Mesendoderm (in vitro differentiated cells): ENCODE results near the gene DIP2B.

Source experiments
- DNase-seq: peaks from one replicate; pipeline ENCODE4 v3.0.0; 2013
- H2AK5ac ChIP-seq: 2 replicates; pipeline ENCODE4 v1.6.1; 2013; ENCODE audit warnings: low read length, inconsistent platforms
- H2BK120ac ChIP-seq: 2 replicates; pipeline ENCODE4 v1.6.1; 2013; ENCODE audit warnings: low read depth, mild to moderate bottlenecking, low read length, moderate library complexity, mixed read lengths
- H2BK15ac ChIP-seq: replicated peaks from 2 replicates; pipeline ENCODE4 v1.6.1; 2013; ENCODE audit warnings: low read depth, mild to moderate bottlenecking, moderate library complexity
- H2BK5ac ChIP-seq: 2 replicates; pipeline ENCODE4 v1.6.1; 2013; ENCODE audit warnings: low read length, inconsistent platforms
- H3K18ac ChIP-seq: 2 replicates; pipeline ENCODE4 v1.6.1; 2013; ENCODE audit warnings: mild to moderate bottlenecking, low read length, mixed read lengths
- H3K23ac ChIP-seq: one replicate; pipeline ENCODE4 v1.6.1; 2013; ENCODE audit warnings: low read length
- H3K27ac ChIP-seq: 2 replicates; pipeline ENCODE4 v1.5.1; 2013; ENCODE audit warnings: low read depth, mild to moderate bottlenecking, inconsistent platforms, low read length, moderate library complexity
- H3K27me3 ChIP-seq: 2 replicates; pipeline ENCODE4 v1.6.1; 2013; ENCODE audit warnings: low read length, control low read depth, mild to moderate bottlenecking, inconsistent platforms; ENCODE audit not compliant: insufficient read depth, poor library complexity
- H3K36me3 ChIP-seq: 2 replicates; pipeline ENCODE4 v1.6.1; 2013; ENCODE audit warnings: low read length, inconsistent platforms; ENCODE audit not compliant: control insufficient read depth, insufficient read depth
- H3K4ac ChIP-seq: one replicate; pipeline ENCODE4 v1.6.1; 2013; ENCODE audit warnings: low read depth, mild to moderate bottlenecking, low read length, moderate library complexity
- H3K4me1 ChIP-seq: 2 replicates; pipeline ENCODE4 v1.6.1; 2013; ENCODE audit warnings: low read depth, low read length, inconsistent platforms; ENCODE audit not compliant: control insufficient read depth
- H3K4me2 ChIP-seq: 2 replicates; pipeline ENCODE4 v1.6.1; 2013; ENCODE audit warnings: low read length
- H3K4me3 ChIP-seq: 2 replicates; pipeline ENCODE4 v1.5.1; 2013; ENCODE audit warnings: mild to moderate bottlenecking, low read length
- H3K56ac ChIP-seq: one replicate; pipeline ENCODE4 v1.6.1; 2013; ENCODE audit warnings: low read length
- H3K79me1 ChIP-seq: 2 replicates; pipeline ENCODE4 v1.6.1; 2013; ENCODE audit warnings: low read length, inconsistent platforms
- H3K79me2 ChIP-seq: 2 replicates; pipeline ENCODE4 v1.6.1; 2013; ENCODE audit warnings: mild to moderate bottlenecking, low read length; ENCODE audit not compliant: control insufficient read depth, insufficient read depth
- H3K9ac ChIP-seq: 2 replicates; pipeline ENCODE4 v1.6.1; 2013; ENCODE audit warnings: low read length, inconsistent platforms
- H4K5ac ChIP-seq: one replicate; pipeline ENCODE4 v1.6.1; 2013; ENCODE audit warnings: low read length
- H4K8ac ChIP-seq: one replicate; pipeline ENCODE4 v1.6.1; 2013; ENCODE audit warnings: low read depth, mild to moderate bottlenecking, control low read depth, low read length, moderate library complexity
- WGBS: extraction: QIAGEN DNeasy Blood & Tissue Kit; methylation state at CpG from one replicate; pipeline ENCODE4 v1.1.7; 2013; ENCODE audit warnings: low lambda C conversion rate, missing lambda C conversion rate; ENCODE audit not compliant: insufficient coverage; ENCODE audit errors: extremely low coverage; 5-methylcytosine and 5-hydroxymethylcytosine counted together

The DIP2B gene

DNA sequence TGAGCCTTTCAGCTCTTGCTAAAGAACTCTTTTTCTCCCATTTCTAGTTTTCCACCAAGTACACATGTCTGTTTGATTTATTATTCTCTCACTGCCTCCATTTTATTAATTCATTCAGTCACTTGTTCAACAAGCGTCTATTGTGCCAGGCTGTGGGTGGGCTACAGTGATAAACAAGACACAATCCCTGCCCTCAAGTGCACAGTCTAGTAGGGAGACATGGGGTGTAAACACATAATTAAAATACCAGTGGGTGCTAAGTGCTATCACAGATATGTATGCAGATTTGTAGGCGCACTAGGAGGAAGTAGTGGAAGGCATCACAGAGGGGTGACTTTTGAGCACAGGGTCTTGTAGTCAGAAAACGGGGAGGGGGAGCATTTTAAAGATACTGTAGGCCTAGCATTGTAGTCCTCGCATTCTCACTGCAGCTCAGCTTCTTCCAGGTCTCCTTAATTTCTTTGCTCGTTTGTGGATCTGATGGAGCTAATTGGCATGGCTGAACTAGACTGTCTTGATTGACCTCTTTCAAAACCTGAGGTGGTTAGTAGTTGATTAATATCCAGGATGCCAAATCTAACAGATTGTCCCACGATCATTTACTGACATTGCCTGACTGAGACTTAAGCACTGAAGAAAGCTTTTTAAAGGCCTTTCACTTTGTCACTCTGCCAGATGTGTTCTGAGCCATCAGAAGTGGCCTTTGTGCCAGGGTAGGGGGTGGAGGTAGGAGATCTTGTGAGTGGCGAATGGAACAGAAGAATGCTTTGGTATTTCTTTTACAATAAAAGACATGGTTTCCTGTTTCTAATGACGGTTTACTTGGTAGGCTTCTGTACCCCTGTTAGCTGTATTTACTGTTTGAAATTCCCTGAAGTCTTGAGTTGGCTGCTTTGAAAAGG, 116.9 kb downstream of the DIP2B start:
- Histone ChIP-seq H3K4me2 (no peak overlapping the region), H2BK5ac (no peak overlapping the region), H3K36me3 (no peaks in the 10 kb centered on the region), H3K27ac (peak overlapping the region; percentile 7), H2BK120ac (no peak overlapping the region), H4K5ac (no peak overlapping the region), H3K79me2 (peaks cover 4% of the 10 kb centered on the region), H3K4me3 (no peak overlapping the region), H3K4ac (no peak overlapping the region), H2AK5ac (no peak overlapping the region), H2BK15ac (no peak overlapping the region), H3K23ac (no peak overlapping the region), H3K27me3 (no peaks in the 10 kb centered on the region), H3K9ac (peak overlapping the region; percentile 45), H3K56ac (peak overlapping the region; percentile 65), H4K8ac (no peak overlapping the region), H3K4me1 (peaks cover 29% of the 10 kb centered on the region), H3K79me1 (peaks cover 5% of the 10 kb centered on the region), H3K18ac (no peak overlapping the region)
- DNase-seq: peak; percentile 62
- no CpG with 5 or more reads among the region's 8 CpGs for WGBS

DNA sequence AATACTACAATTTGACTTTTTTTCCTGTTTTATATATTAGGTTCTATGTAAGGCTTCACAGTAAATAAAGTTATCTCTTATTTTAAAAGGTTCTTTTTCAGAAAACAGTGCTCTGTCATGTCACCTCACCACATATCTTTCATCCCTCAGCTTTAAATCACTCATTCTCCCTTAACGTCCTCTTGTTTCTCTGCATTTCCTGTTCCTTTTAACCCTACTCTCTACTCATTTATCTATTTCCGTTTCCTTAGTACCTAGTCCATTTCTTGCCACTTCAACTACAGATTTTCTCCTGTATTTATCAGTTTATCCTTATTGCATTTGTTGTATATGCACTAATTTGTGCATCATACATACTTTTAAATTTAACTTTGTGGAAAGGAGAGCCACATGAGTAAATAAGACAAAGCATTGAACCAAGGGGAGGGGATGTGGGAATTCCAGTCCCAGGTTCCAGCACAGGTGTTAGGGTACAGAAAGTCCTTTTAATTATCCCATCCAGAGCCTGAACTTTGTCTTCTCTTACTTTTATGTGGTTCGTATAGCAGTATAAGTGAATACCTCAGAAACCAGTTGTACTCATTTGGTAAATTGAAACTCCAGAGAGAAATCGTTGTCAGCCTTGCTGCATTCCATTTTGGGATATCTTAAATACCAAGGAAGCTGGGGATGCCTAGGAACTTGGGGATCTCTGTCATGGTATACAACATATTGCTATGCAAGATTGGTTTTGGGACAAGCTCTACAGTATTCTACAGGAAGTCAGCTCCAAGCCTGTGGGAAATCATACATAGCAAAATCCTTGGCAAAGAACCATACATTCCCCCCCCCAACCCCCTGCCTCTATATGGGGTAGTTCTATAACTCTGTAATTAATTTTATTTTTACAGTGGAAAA, 120.5 kb downstream of the DIP2B start:
- Histone ChIP-seq H4K8ac (no peak overlapping the region), H3K79me2 (no peaks in the 10 kb centered on the region), H2BK120ac (no peak overlapping the region), H3K4me1 (peaks cover 20% of the 10 kb centered on the region), H2AK5ac (peak overlapping the region; percentile 33), H3K79me1 (peaks cover 4% of the 10 kb centered on the region), H3K56ac (no peak overlapping the region), H3K4me2 (no peak overlapping the region), H3K4me3 (no peak overlapping the region), H3K36me3 (no peaks in the 10 kb centered on the region), H2BK5ac (no peak overlapping the region), H3K4ac (no peak overlapping the region), H3K9ac (no peak overlapping the region), H4K5ac (no peak overlapping the region), H2BK15ac (no peak overlapping the region), H3K18ac (no peak overlapping the region), H3K23ac (no peak overlapping the region), H3K27ac (no peak overlapping the region), H3K27me3 (no peaks in the 10 kb centered on the region)
- peak; percentile 66 for DNase-seq
- WGBS: 100% methylated on average over 2 of the region's 4 CpGs

DNA sequence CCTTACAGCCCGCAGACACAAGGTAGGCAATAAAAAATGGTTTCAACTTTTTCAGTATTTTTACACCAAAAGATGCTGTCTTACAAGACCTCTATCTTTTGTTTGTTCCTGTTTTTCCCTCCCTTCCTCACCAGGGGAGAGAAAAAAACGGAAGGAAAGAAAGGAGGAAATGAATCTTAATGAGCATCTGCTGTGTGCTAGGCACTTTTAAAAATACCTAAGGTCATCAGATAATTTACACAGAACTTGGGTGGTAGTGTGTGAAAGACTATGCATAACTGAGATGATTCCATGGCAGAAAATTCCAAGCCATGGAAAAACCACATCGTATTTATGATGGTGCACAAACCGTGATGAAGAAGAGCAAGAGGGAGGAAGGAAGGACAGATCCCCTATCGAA, 121.2 kb downstream of the DIP2B start:
- H2BK15ac ChIP-seq: no peak overlapping the region
- no peak overlapping the region for H3K9ac ChIP-seq
- no peak overlapping the region for H3K18ac ChIP-seq
- no peak overlapping the region for H4K8ac ChIP-seq
- no peaks in the 10 kb centered on the region for H3K36me3 ChIP-seq
- no peak overlapping the region for H3K4me2 ChIP-seq
- peaks cover 4% of the 10 kb centered on the region for H3K79me1 ChIP-seq
- H2AK5ac ChIP-seq: no peak overlapping the region
- H3K4me1 ChIP-seq: peaks cover 17% of the 10 kb centered on the region
- no peak overlapping the region for H2BK120ac ChIP-seq
- no peak overlapping the region for H4K5ac ChIP-seq
- H3K56ac ChIP-seq: no peak overlapping the region
- H3K27me3 ChIP-seq: no peaks in the 10 kb centered on the region
- H3K4ac ChIP-seq: no peak overlapping the region
- no peak for DNase-seq
- H3K23ac ChIP-seq: no peak overlapping the region
- H3K79me2 ChIP-seq: no peaks in the 10 kb centered on the region
- H3K27ac ChIP-seq: no peak overlapping the region
- WGBS: no CpG with 5 or more reads among the region's 5 CpGs
- H2BK5ac ChIP-seq: no peak overlapping the region
- no peak overlapping the region for H3K4me3 ChIP-seq

DNA sequence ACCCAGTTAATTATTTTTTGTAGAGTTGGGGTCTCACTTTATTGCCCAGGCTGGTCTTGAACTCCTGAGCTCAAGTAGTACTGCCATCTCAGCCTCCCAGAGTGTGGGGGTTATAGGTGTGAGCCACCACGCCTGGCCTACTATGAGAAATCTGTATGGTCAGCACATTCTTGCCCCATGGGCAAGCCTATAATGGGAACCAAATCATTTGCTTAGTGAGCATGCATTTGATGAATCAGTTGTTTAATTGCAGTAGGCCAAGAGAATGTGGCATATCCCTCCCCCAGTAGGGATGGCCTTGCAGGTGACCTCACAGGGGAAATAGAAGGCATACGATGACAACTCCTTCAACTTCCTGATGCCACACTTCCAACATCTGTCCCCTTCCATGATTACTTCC, 122.7 kb downstream of the DIP2B start:
- H3K27ac ChIP-seq: no peak overlapping the region
- H2BK15ac ChIP-seq: no peak overlapping the region
- H4K5ac ChIP-seq: no peak overlapping the region
- H2AK5ac ChIP-seq: no peak overlapping the region
- no peak overlapping the region for H3K18ac ChIP-seq
- H3K9ac ChIP-seq: no peak overlapping the region
- no peaks in the 10 kb centered on the region for H3K27me3 ChIP-seq
- no peak overlapping the region for H2BK120ac ChIP-seq
- peaks cover 2% of the 10 kb centered on the region for H3K79me1 ChIP-seq
- H3K4me3 ChIP-seq: no peak overlapping the region
- H3K23ac ChIP-seq: no peak overlapping the region
- WGBS: no CpG with 5 or more reads among the region's 2 CpGs
- no peak overlapping the region for H4K8ac ChIP-seq
- H2BK5ac ChIP-seq: no peak overlapping the region
- H3K36me3 ChIP-seq: no peaks in the 10 kb centered on the region
- peaks cover 8% of the 10 kb centered on the region for H3K4me1 ChIP-seq
- H3K79me2 ChIP-seq: no peaks in the 10 kb centered on the region
- H3K56ac ChIP-seq: no peak overlapping the region
- H3K4me2 ChIP-seq: no peak overlapping the region
- H3K4ac ChIP-seq: no peak overlapping the region
- no peak for DNase-seq

DNA sequence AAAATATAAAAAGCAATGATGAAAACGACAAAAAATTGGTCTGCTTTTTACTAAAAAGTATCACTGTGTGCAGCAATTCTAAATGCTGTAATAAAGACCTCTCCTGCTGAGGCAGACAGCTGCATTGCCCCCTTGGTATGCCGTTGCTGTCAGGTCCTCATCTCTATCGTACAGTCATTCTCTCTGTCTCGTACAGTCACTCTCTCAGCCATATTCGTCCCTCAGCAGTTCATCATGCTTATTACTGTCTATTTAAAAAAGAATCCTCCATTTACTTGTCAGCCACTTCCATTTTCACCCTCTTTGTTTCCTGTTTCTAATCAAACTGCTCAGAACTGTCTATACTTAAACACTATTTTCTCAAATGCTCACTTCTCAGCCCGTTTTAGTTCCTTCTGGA, 123.6 kb downstream of the DIP2B start:
- Histone ChIP-seq H3K9ac (no peak overlapping the region), H3K23ac (no peak overlapping the region), H3K4ac (no peak overlapping the region), H3K18ac (no peak overlapping the region), H3K27ac (no peak overlapping the region), H4K8ac (no peak overlapping the region), H3K36me3 (no peaks in the 10 kb centered on the region), H3K4me1 (peaks cover 8% of the 10 kb centered on the region), H3K79me2 (no peaks in the 10 kb centered on the region), H2BK15ac (no peak overlapping the region), H4K5ac (no peak overlapping the region), H3K79me1 (peaks cover 2% of the 10 kb centered on the region), H2BK5ac (no peak overlapping the region), H2AK5ac (no peak overlapping the region), H2BK120ac (no peak overlapping the region), H3K56ac (no peak overlapping the region), H3K4me2 (no peak overlapping the region), H3K27me3 (no peaks in the 10 kb centered on the region), H3K4me3 (no peak overlapping the region)
- WGBS: no CpG with 5 or more reads among the region's 6 CpGs
- no peak for DNase-seq
